GM18498 (cell line): Measurements from ENCODE around the gene DAPK2.
"Not testable (repeated sequence)": the region's sequence is repeated elsewhere in the genome, so short reads cannot be mapped to it uniquely, and the experiment has no call there.

ENCODE experiments used
- ATAC-seq: cut with Tn5 transposase; IDR thresholded peaks from one replicate; pipeline ENCODE4 v1.9.1; 2021; ENCODE audit warnings: mild to moderate bottlenecking, moderate library complexity; ENCODE audit not compliant: unreplicated experiment

Gene DAPK2

DNA sequence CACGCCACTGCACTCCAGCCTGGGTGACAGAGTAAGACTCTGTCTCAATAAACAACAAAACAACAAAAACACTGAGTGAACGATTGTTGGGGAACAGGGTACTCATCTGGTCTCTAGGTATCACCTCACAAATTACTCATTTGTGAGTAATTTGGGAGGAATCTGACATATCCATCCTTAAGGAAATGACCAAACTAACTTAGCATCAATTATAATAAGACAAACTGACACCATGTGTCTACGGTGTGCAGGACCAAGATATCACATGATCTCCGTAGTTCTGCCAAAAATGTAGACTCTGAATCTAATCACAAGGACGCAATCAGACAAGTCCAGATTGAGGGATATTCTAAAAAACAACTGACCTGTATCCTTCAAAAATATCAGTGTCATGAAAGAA, 12.0 kb upstream of the DAPK2 start:
- no peak for ATAC-seq

DNA sequence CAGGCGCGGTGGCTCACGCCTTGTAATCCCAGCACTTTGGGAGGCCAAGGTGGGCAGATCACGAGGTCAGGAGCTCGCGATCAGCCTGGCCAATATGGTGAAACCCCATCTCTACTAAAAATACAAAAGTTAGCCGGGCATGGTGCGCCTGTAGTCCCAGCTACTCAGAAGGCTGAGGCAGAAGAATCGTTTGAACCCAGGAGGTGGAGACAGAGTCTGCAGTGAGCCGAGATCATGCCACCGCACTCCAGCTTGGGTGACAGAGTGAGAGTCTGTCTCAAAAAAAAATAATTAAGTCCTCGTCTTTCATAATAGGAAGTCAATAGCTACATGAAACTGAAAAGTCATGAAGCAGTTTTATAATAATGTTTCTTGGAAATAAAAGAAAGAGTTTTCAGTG, 7.4 kb upstream of the DAPK2 start:
- ATAC-seq, result not testable (repeated sequence)

DNA sequence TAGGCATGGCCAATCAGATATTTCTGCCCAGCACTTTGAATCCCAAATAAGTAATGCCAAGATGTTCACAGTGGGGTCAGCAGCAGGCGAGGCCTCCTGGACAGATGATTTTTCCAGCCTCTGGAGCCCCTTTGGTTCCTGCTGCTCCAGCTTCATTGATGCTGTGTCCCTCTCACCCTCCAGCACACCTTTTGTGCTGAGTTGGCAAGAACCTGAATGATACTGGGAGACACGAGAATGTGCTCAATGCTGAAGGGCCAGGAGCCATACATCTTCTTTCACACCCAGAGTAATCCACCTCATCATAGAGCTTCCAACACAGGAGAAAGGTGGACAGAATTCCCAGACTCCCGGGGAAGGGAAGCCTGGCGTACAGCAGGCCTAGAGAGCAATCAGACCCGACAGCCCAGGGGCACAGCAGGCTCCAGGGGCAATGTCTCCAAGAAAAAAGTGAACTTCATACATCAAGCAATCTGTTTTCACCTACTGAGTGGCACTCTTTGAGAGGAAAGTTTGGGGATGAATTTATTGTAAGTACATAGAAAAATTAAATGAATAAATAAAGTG, 6.7 kb upstream of the DAPK2 start:
- ATAC-seq, result no peak

DNA sequence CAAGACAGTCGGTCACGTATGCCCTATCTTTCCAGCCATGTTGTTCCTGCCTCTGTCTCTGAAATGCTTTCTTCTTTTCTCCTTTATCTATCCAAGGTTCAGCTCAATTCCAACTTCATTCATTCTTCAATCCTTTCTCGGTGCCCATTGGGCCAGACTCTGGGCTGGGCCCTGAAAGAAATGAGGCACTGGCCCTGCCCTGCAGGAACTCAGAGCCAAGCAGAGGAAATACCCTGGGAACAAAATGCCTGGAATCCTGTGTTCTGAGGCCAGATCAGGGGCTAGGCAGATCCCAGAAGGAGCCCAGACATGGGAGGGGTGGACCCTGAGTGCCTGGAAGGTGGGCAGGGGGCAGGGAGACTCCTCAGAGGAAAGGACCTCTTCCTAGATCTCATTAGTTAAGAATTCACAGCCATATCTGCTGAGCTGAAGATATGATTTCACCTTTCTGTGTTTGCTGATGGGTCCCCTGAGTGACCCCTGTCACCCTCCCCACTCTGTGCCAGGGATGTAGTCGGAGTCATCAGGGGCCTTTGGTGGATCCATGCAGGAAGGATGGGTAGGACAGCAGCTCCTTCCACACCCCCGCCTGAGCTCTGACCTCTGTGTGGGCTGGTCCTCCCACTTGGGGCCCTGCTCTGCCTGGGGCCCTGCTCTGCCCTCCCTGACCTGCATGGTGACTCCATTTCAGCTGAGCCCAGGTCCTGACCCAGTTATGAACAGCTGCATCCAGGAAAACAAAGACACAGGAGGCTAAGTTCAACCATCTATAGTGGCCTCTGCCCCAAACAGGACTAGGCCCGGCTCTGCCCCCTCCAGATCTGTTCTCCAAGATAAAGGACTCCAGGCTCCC, 5.3 kb upstream of the DAPK2 start:
- ATAC-seq, result no peak

DNA sequence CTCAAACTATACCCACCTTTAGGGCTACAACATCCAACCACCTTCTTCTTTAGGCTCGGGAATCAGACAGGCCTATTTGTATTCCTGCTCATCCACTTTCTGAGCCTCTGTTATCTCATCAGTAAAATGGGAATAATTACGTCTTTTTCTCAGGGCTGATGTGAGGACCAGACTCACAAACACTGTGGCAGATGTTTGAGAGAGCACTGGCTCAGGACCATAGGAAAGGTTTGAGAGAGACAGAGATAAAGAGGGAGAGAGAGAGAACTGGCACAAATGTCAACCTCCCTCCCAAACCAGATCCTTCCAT, 4.8 kb upstream of the DAPK2 start:
- no peak for ATAC-seq

DNA sequence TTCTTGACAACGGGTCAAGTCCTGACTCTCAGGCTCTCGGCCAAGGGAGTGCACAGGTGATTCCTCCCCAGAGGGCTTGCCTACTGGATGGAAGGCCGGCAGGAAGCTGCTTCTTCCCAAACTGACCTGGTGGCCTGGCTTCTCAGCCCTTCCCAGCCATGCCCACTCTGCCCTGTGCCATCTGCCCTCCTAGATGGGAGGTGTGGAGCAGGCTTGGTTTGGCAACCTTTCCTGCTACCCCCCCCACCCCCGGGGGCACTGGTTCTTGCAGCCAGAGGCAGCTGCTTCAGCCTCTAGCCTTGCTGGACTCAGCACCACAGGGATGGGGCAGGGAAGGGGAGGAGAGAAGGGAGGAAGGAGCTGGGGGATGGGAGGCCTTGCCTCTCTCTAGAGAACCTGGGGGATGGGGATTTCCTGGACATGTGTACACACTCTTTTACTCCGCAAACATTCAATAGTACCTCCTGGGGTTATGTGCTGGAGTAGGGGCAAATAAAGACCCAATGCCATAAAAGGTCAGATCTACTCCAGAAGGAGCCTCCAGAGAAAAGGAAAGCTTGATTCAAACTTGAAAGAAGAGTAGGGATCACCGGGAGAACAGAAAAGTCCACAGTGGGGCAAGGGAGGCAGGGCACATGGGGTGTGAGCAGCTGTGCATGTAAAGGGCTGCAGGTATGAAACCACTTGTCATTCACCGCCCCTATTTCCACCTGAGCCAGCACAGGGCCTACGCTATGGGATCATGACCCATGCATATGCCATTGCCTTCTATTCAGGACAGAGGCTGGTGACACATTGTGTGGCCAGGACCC, 4.2 kb upstream of the DAPK2 start:
- no peak for ATAC-seq

DNA sequence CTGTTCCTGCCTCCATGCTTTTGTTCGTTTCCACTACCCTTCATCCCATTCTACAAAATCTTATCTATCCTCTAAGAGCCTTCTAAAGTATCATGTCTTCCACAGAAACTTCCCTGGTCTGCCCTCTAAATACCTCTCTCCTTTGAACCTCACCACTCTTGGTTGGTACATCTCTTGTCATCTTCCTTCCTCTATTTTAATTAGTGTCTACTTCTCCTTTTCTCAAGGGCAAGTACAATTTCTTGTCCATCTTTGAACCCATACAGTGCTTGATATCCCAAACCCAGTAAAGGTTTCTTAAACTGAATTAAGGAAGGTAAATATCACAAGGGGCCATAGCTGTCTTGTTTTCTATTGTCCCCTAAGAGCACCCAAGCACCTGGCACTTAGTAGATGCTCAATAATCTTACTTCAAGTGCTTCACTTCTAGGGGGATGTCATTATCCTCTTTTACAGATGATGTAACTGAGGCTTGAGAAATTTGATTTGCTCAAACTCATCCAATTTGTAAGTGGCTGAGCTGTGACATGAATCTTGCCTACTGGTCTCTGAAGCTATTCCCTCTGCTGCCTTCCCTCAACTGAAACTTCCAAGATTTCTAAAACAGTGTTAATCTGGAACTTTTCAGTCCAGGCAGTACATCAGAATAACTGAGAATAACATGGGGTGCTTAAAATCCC, 2.6 kb upstream of the DAPK2 start:
- ATAC-seq, result no peak

DNA sequence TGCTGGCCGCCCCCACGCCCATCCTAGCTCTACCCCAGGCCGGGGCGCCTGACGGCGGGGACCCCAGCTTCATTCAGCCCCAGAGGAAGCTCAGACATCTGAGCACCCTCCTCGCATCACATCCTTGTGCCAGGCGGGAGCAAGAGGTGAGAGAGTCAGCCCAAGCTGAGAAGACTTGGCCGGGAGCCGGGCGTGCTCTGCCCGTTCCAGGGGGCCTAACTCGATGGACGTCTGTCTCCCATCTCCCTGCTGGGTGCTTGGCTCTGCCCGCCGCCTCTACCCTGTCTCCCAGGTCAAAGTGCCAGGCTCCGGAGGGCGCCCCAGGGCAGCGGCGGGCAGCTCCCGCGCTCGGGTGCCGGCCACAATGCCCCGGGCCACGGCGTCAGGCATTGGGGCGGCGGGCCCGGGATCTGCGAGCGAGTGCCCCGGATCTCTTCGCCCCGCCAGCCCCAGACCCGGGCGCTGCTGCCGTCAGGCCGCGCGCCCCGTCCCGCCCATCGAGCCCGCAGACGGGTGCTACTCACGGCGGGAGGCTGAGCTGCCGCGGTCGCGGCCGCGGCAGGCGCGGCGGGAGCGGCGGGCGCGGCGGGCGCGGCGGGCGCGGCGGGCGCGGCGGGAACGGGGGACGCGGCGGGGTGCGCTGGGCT, 388 bp downstream of the DAPK2 start:
- ATAC-seq, result peak; percentile 21

DNA sequence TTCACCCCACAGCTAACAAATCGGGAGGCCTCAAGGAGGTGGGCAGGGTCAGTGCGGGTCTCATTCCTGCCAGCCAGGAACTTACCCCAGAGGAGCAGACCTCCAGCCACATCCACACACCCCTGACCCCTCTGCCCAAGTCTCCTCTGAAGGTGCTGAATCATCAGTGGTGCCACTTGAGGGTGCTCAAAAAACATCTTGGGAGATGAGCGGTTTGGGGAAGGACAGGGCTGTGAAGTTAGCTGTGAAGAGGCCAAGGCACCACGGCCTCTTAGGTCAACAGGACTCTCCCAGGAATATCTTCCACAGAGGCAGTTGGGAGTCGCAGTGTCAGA, 1.2 kb downstream of the DAPK2 start:
- no peak for ATAC-seq

DNA sequence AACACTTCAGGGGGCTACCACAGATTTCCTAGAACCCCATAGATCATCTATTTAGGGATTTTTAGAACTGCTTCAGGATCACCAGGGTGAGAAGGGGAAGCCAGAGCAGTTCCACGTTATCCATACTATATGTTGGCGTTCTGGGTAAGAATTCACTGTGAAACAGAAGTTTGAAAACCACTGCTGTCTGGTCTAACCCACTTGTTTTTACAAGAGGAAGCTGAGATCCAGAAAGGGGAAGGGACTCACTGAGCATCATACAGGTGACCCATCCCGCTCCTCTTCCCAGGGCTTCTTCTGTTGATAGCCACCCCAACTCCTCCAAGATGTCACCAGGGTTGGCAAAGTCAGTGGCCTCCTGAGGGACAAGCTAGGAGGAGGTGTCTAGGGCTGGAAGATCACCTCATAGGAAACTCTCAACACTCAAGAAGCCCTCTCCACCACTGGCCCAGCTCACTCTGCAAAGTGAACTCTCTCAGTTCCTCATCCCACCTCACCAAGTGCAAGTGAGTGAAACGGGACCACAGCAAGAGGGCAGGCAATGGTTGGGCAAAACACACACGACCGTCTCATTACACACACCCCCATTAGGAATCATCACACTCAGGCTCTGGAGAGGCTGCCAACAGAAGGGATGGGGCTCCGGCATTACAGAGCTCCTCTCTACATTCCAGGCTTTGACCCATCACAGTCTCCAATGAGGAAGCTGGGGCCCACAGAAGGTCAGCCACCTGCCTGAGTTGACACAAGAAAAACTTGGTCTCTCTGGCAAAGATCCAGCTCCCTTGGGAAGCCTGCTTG, 1.8 kb downstream of the DAPK2 start:
- peak; percentile 58 for ATAC-seq

DNA sequence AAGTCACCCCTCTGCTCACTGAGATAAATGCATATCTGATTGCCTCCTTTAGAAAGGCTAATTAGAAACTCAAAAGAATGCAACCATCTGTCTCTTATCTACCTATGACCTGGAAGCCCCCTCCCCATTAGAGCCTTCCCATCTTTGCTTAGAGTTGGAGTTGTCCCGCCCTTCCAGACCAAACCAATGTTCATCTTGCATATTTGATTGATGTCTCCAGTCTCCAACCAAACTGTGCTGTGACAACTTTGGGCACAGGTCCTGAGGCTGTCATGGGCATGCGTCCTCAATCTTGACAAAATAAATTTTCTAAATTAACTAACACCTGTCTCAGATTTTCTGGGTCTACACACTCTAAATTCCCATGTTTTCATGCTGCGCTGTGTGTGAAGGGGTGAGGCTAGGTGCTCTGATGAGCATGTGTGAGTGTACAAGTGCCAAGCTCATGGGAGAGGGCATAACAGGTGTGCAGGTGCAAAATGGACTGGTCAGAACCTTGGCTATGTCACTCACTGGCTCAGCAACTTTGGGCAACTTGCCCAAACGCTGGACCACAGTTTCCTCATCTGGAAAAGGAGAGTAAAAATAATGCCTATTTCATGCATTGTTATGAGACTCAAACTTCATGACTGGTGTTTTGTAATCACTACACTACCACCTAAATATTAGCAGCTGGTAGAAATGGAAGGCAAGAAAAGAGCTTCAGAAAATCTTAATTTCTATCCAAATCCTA, 7.2 kb downstream of the DAPK2 start:
- no peak for ATAC-seq

DNA sequence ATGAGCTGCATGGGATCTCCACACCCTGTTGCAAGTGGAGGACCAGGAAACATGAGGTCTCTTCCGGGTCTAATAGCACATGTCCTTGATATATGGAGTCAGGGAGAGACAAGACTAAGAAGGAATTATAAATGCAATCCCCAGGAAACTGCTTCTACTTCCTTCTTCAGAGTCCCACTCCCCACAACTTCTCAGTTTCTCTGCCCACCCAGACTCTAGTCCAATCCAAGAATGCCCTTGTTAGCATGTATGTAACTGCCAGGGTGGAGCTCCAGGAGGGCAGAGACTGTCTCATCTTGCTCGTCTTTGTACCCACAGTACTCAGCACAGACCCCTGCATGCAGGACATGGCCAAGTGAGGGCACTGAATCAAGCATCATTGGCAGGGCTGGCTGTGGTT, 8.3 kb downstream of the DAPK2 start:
- ATAC-seq, result no peak

DNA sequence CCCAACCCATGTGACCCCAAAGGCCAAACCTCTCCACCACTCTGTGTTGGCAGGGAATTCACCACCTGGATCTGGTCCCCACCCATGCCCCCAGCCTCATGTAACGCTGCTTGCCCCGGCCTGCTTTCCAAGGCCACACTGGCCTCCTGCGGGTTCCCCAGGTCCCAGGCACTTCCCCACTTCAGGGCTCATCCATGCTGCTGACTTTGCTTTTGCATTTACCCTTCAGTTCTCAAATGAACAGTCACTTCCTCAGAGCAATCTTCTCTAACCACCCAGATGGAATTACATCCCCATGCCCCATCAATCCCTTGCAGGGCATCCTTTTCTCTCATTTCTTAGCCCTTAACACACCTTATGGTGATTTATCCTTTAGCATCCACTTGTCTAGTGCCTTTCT, 9.2 kb downstream of the DAPK2 start:
- ATAC-seq, result no peak

DNA sequence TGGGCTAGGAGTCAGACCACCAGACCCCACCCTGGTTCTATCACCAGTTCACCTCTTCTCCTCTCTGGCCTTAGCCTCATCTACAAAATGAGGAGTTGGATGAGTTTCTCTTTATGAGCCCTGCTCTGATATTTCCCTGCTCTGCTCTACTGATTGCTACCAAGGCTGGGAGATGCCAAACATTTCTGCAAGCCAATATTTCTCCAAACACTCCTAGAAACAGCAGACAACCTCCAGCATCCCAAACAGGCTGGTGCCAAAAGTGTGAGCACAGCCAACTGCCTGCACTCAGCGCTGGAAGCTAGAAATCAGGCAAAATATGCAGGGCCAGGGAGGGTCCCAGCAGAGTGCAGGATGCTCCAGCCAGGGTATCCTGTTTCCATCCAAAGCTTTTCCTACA, 10.8 kb downstream of the DAPK2 start:
- no peak for ATAC-seq

DNA sequence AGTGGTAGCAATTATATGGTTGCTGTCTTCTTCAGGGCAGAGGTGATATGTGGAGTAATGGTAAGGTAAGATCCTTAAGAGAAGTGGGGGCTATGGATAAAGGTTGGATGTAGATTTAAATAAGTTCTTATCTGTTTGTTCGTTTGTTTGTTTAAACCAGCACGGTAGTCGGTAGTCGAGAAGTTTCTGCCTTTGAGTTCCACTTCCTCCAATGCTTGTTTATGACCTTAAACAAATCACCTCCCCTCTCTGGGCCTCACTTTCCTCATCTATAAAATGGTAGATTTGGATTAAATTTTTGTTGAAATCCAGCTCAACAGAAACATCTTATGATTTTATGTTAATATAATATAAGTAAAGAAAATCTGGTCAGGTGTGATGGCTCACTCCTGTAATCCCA, 11.8 kb downstream of the DAPK2 start:
- no peak for ATAC-seq

DNA sequence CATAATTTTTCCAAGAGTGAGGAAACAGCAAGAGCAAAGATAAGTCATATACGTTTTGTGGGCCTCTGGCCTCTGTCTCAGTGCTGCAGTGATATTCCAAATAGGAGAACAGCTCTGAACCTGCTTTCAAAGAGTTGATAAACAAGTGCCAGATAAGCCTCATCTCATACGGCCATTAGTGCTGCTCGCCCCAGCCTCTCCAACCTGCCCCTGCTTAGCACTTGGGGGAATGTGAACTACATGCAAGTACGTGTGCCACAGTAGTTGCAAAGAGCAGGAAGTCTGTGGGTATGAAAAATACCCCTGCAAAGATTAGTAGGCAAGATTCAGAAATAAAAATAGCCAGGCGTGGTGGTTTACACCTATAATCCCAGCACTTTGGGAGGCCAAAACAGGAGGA, 14.0 kb downstream of the DAPK2 start:
- no peak for ATAC-seq

DNA sequence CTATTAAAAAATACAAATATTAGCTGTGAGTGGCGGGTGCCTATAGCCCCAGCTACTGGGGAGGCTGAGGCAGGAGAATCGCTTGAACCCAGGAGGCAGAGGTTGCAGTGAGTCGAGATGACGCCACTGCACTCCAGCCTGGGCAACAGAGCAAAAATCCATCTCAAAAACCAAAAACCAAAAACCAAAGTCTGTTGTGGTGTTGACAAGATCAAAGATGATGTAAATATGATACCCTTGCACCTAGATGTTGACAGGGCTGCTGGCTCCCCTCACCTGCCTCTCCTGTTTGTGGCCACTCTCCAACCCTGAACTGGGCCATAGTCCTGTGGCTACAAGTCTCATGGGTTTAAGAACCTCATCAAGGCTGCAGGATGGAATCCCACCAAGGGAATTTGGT, 16.2 kb downstream of the DAPK2 start:
- no peak for ATAC-seq

DNA sequence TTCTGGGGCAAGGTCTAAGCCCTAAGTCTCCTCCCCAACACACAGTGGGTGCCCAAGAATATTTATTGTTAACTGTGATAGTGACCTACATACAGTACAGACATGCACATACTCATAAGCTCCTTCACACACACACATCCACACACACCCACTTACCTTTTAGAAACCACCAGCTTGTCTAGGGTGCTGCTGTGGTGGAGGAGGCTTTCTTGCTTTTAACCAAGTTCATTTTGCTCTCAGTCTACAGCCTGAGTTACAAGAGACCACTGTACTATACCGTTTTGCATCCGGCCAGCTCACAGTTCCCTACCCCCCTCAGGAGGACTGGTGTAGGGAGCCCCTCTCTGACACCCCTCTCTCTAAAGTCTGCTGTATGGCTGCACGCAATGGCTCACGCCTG, 16.7 kb downstream of the DAPK2 start:
- ATAC-seq, result no peak

DNA sequence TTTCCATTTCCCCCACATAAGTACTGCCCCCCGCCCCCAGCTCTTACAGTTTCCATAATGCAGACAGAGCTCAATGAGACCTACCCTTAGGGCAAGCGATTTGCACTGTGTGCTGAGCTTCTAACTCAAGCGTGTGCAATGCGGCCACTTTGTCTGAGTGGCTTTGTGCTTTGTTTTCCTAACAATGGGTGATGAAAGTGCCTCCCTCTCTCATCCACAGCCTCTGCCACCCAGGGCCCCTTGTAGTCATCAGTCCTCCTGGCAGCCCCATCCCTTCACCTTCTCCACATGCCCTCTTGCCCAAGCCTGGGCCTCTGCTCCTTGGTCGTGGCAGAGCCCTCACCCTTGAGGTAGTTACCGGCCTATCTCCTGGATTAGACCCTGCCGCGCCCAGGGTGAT, 17.2 kb downstream of the DAPK2 start:
- no peak for ATAC-seq

DNA sequence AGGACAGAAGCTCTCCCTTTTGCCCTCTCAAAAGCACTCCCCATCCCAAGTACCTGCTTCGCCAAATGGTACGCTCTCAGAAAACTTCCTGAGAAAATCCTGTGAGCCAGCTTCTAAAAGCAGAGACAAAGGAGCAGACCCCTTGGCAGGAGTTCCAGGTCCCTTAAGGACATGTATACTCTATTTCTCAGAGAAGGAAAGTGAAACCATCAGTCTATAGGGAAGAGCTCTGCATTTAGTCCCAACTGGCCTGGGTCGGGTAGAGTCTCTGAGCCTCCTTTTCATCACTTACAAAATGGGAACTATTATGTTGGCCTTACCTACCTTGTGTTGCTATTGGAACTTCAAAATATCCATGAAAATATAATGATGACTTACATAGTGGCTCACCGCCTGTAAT, 19.7 kb downstream of the DAPK2 start:
- ATAC-seq, result no peak
